Esophagus squamous epithelium (tissue), 5 donors: ENCODE measurements around the gene FRS3. TPM values are rescaled to one million over a fixed set of nuclear protein-coding genes. Genes with fewer than 3 reads are reported as not detected.

Experiments
- DNase-seq: peaks from one replicate; lab custom pipeline; 2025; lab: John Stamatoyannopoulos, UW
- H3K27ac ChIP-seq, 4 donors: fragments of 200-600 bp; sonication (generic); one replicate each; pipeline ENCODE4 v1.5.1; 2016 to 2019; ENCODE audit warnings: mild to moderate bottlenecking in 1 of 4
- H3K27me3 ChIP-seq, 4 donors: fragments of 200-600 bp; sonication (generic); 1 replicate in 3 of 4; 2 replicates in 1 of 4; pipeline versions ENCODE4 v1.5.1 to v1.6.0; 2017 to 2021; ENCODE audit warnings: antibody characterized with exemption in 1 of 4
- H3K36me3 ChIP-seq, 3 donors: fragments of 200-600 bp; sonication (generic); one replicate each; pipeline ENCODE4 v1.5.1; 2016 to 2019
- H3K4me1 ChIP-seq, 3 donors: fragments of 200-600 bp; sonication (generic); one replicate each; pipeline ENCODE4 v1.5.1; 2017 to 2019
- H3K4me3 ChIP-seq, 4 donors: fragments of 200-600 bp; sonication (generic); 1 replicate in 3 of 4; 2 replicates in 1 of 4; pipeline ENCODE4 v1.5.1; 2016 to 2019; ENCODE audit warnings: mild to moderate bottlenecking in 2 of 4, moderate library complexity in 1 of 4
- H3K9me3 ChIP-seq, 3 donors: fragments of 200-600 bp; sonication (generic); one replicate each; pipeline ENCODE4 v1.5.1; 2016 to 2019
- POLR2A ChIP-seq, 4 donors: fragments of 450-650 bp; IDR thresholded peaks; one replicate each; pipeline ENCODE4 v1.6.1; 2017; ENCODE audit warnings: antibody characterized with exemption in 4 of 4, mild to moderate bottlenecking in 4 of 4, moderate library complexity in 3 of 4
- WGBS, 2 donors: methylation state at CpG; one replicate each; pipeline ENCODE4 v1.1.5; 2018; 5-methylcytosine and 5-hydroxymethylcytosine counted together
- intact Hi-C: fragments of 100-400 bp; cut with DNase I; formaldehyde crosslinking; loops from one replicate; pipeline ENCODE4 v1.15.0; 2022
- total RNA-seq, 4 donors: library from RNA; depleted of rRNA; stranded (reverse); fragments of >200 nt; gene quantifications; one replicate each; pipeline ENCODE4 v1.1.0, GENCODE V29; 2016
- TF ChIP-seq, protein P1 (sequence below), 6 experiments: fragments of 450-650 bp in 4 of 6; fragments of 200-600 bp in 2 of 6; sonication (generic) in 2 of 6; IDR thresholded peaks; one replicate each; pipeline ENCODE4 v1.5.1; 2016 to 2019; ENCODE audit warnings: antibody characterized with exemption in 6 of 6, mild to moderate bottlenecking in 4 of 6, moderate library complexity in 4 of 6
- donor health status: DM: yes; HTN: yes; CAD: no.

FRS3 gene
- total RNA-seq, 4 donors from 2014 or later: 0.31 to 5.5 (median 1.5) TPM

- WGBS, 2 donors: 87 to 96% methylated on average over 5 to 6 of the region's 6 CpGs
- no peaks in the 10 kb centered on the region for H3K27me3 ChIP-seq
- H3K27ac ChIP-seq: no peak overlapping the region
- intact Hi-C loops: no loop called here
- TF ChIP-seq, protein P1, sequence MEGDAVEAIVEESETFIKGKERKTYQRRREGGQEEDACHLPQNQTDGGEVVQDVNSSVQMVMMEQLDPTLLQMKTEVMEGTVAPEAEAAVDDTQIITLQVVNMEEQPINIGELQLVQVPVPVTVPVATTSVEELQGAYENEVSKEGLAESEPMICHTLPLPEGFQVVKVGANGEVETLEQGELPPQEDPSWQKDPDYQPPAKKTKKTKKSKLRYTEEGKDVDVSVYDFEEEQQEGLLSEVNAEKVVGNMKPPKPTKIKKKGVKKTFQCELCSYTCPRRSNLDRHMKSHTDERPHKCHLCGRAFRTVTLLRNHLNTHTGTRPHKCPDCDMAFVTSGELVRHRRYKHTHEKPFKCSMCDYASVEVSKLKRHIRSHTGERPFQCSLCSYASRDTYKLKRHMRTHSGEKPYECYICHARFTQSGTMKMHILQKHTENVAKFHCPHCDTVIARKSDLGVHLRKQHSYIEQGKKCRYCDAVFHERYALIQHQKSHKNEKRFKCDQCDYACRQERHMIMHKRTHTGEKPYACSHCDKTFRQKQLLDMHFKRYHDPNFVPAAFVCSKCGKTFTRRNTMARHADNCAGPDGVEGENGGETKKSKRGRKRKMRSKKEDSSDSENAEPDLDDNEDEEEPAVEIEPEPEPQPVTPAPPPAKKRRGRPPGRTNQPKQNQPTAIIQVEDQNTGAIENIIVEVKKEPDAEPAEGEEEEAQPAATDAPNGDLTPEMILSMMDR (IDR thresholded peaks at IDR 0.05): no peak
- no peak for TF ChIP-seq POLR2A (IDR thresholded peaks at IDR 0.05)
- no peaks in the 10 kb centered on the region for H3K36me3 ChIP-seq
- H3K9me3 ChIP-seq: no peaks in the 10 kb centered on the region
- DNase-seq: no peak
- H3K4me3 ChIP-seq: no peak overlapping the region
- H3K4me1 ChIP-seq: peaks cover 14 to 29% (median 22%) of the 10 kb centered on the region in 3 donors
Observed at GRCh38 chr6:41737591-41738130, 42.0 kb downstream of the FRS3 start.

- H3K36me3 ChIP-seq: no peaks in the 10 kb centered on the region
- H3K27me3 ChIP-seq: no peaks in the 10 kb centered on the region
- H3K9me3 ChIP-seq: no peaks in the 10 kb centered on the region
- 86 to 89% methylated on average over 12 to 13 of the region's 13 CpGs for whole genome bisulfite sequencing, 2 donors
- H3K4me1 ChIP-seq: peaks cover 19 to 36% (median 22%) of the 10 kb centered on the region in 3 donors
- TF ChIP-seq POLR2A (IDR thresholded peaks at IDR 0.05): no peak
- TF ChIP-seq, protein P1 (IDR thresholded peaks at IDR 0.05): no peak
- no peak for DNase-seq
- H3K27ac ChIP-seq: no peak overlapping the region
- no peak overlapping the region for H3K4me3 ChIP-seq
- intact Hi-C loops: no loop called here
Observed at GRCh38 chr6:41736800-41737555, 42.7 kb downstream of the FRS3 start.

DNA sequence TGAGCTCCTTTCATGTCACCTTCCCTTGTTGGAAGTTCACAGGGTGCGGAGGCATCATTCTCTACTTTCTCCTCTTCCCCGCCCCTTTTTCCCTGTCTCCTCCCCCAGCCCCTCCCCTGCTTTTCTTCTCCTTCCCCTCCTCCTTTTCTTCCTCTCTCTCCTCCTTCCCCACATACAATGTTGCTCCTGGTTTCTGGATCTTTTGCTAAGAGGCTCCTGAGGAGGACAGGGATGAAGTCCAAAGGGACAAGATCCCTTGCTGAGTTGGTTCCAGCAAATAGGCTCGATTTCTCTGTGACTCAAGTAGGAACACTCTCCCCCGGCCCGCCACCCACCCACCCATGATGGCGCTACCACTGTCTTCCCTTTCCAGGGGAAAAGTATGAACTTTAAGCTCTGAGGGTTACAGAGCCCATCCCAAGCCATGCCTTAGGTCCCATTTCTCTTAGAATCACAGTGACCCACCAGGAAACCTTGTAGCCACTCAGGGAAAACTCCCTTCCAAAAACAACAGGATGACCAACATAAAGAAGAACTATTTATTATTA is 43.4 kb downstream of the FRS3 start:
- Histone ChIP-seq H3K36me3 (no peaks in the 10 kb centered on the region), H3K27ac (no peak overlapping the region), H3K9me3 (no peaks in the 10 kb centered on the region), H3K4me1 (peaks cover 22 to 43% (median 23%) of the 10 kb centered on the region in 3 donors), H3K4me3 (peak overlapping the region in 1 of 4 donors; percentile 91), H3K27me3 (no peaks in the 10 kb centered on the region)
- TF ChIP-seq POLR2A (IDR thresholded peaks at IDR 0.05): no peak
- TF ChIP-seq, protein P1 (IDR thresholded peaks at IDR 0.05): no peak
- no peak for DNase-seq
- 62 to 66% methylated on average over 3 to 5 of the region's 6 CpGs for WGBS, 2 donors
- intact Hi-C loops: no loop called here

- Histone ChIP-seq H3K4me1 (peaks cover 22 to 50% (median 26%) of the 10 kb centered on the region in 3 donors), H3K36me3 (no peaks in the 10 kb centered on the region), H3K9me3 (no peaks in the 10 kb centered on the region), H3K4me3 (peak within 1 kb of the TSS; percentile 80 to 93 (median 90)), H3K27ac (peak within 1 kb of the TSS; percentile 94 to 99 (median 96)), H3K27me3 (no peaks in the 10 kb centered on the region)
- intact Hi-C loops: no loop called here
- peak in 2 of 4 donors; percentile 60 to 67 for TF ChIP-seq POLR2A (IDR thresholded peaks at IDR 0.05)
- TF ChIP-seq, protein P1 (IDR thresholded peaks at IDR 0.05): peak; percentile 78 to 99 (median 98)
- 24 to 56% methylated on average over 7 to 14 of the region's 50 CpGs for WGBS, 2 donors
- peak; percentile 63 for DNase-seq
Observed at GRCh38 chr6:41735427-41736185, 44.1 kb downstream of the FRS3 start, which contains the start of gene TFEB. Gene TFEB, minus strand, starts transcription at chr6:41735608. Its CDS starts 44,395 bp downstream, at chr6:41691213.
